HepG2 (cell line): ENCODE measurements around the gene GRPEL2. TPM values are rescaled to one million over a fixed set of nuclear protein-coding genes. Genes with fewer than 3 reads are reported as not detected.

Experiments
- BHLHE40 ChIP-seq: IDR thresholded peaks from 2 replicates; pipeline ENCODE4 v1.6.1; 2011; ENCODE audit warnings: low read length, improper control_type of control experiment
- CCAR2 ChIP-seq: fragments of 200-400 bp; formaldehyde crosslinking; optimal IDR thresholded peaks from 2 replicates; pipeline ENCODE3; 2018; ENCODE audit warnings: low read depth, mild to moderate bottlenecking, low read length, moderate library complexity
- CREB1 ChIP-seq, 2 experiments: fragments of 450-650 bp in 1 of 2; IDR thresholded peaks; 2 replicates each; pipeline ENCODE4 v1.6.1; 2016 to 2017; ENCODE audit warnings: control low read depth in 1 of 2, mild to moderate bottlenecking in 1 of 2, missing compliant biosample characterization in 1 of 2, missing genetic modification characterization in 1 of 2
- FOXA3 ChIP-seq: IDR thresholded peaks from 2 replicates; pipeline ENCODE4 v1.6.1; 2016; ENCODE audit warnings: missing genetic modification reagents, missing compliant biosample characterization
- FOXK2 ChIP-seq: fragments of 450-650 bp; IDR thresholded peaks from 2 replicates; pipeline ENCODE4 v1.6.1; 2016
- KLF15 ChIP-seq: sonication (generic); formaldehyde crosslinking; IDR thresholded peaks from 2 replicates; pipeline ENCODE4 v1.8.1; 2023; ENCODE audit warnings: borderline replicate concordance, mild to moderate bottlenecking, inconsistent platforms, missing genetic modification reagents, mixed read lengths
- MATR3 ChIP-seq: sonication (generic); formaldehyde crosslinking; IDR thresholded peaks from 2 replicates; pipeline ENCODE4 v1.4.0; 2020; ENCODE audit warnings: missing genetic modification reagents
- MXD4 ChIP-seq: IDR thresholded peaks from 2 replicates; pipeline ENCODE4 v1.6.1; 2016; ENCODE audit warnings: mild to moderate bottlenecking, missing biosample characterization, missing genetic modification reagents
- NFE2L1 ChIP-seq: sonication (generic); formaldehyde crosslinking; IDR thresholded peaks from 2 replicates; pipeline ENCODE4 v1.4.0; 2020; ENCODE audit warnings: missing genetic modification reagents, mild to moderate bottlenecking, borderline replicate concordance
- NFE2L2 ChIP-seq: fragments of 150-350 bp; IDR thresholded peaks from 2 replicates; pipeline ENCODE4 v1.6.1; 2014; ENCODE audit warnings: low read length
- NR2F6 ChIP-seq, 2 experiments: IDR thresholded peaks; 2 replicates each; pipeline ENCODE4 v1.6.1; 2016; ENCODE audit warnings: antibody characterized with exemption in 1 of 2, mild to moderate bottlenecking in 1 of 2
- POGZ ChIP-seq: sonication (generic); formaldehyde crosslinking; IDR thresholded peaks from 2 replicates; pipeline ENCODE4 v1.4.0; 2020; ENCODE audit warnings: mild to moderate bottlenecking, missing genetic modification reagents
- PTBP1 ChIP-seq: fragments of 200-400 bp; formaldehyde crosslinking; IDR thresholded peaks from 2 replicates; pipeline ENCODE4 v1.6.1; 2018; ENCODE audit warnings: low read length, low read depth; ENCODE audit not compliant: poor library complexity, severe bottlenecking
- RBAK ChIP-seq: sonication (generic); formaldehyde crosslinking; IDR thresholded peaks from 2 replicates; pipeline ENCODE4 v1.5.1; 2020; ENCODE audit warnings: mild to moderate bottlenecking, missing genetic modification reagents
- ZFP1 ChIP-seq: IDR thresholded peaks from 2 replicates; pipeline ENCODE4 v1.6.1; 2016
- ZNF354B ChIP-seq: sonication (generic); formaldehyde crosslinking; IDR thresholded peaks from 2 replicates; pipeline ENCODE4 v1.8.0; 2022; ENCODE audit warnings: mild to moderate bottlenecking, missing genetic modification reagents
- ZNF441 ChIP-seq: sonication (generic); formaldehyde crosslinking; IDR thresholded peaks from 2 replicates; pipeline ENCODE4 v1.7.0; 2021; ENCODE audit warnings: missing genetic modification reagents, borderline replicate concordance
- ZNF792 ChIP-seq: IDR thresholded peaks from 2 replicates; pipeline ENCODE4 v1.6.1; 2016
- ZNF883 ChIP-seq: sonication (generic); formaldehyde crosslinking; IDR thresholded peaks from 2 replicates; pipeline ENCODE4 v1.5.1; 2020; ENCODE audit warnings: mild to moderate bottlenecking, missing genetic modification reagents; ENCODE audit errors: not compliant biosample characterization
- polyA plus RNA-seq, 8 experiments: library from polyadenylated mRNA; depleted of rRNA in 3 of 8; stranded (reverse) in 7 of 8; unstranded in 1 of 8; fragments of >200 nt; fragmentation: Illumina TruSeq in 4 of 8; extraction: Trizol in 4 of 8; gene quantifications; 2 replicates each; pipeline versions ENCODE4 v1.2.1 to v1.2.3, GENCODE V29; 2011 to 2016; ENCODE audit warnings: low read depth in 4 of 8, missing spikeins in 1 of 8, mixed read lengths in 1 of 8; ENCODE audit not compliant: insufficient read depth in 1 of 8
- total RNA-seq, 5 experiments: library from RNA; depleted of rRNA; stranded (reverse); fragments of >200 nt; fragmentation: Illumina TruSeq; extraction: Trizol; gene quantifications; 2 replicates each; pipeline ENCODE4 v1.2.3, GENCODE V29; 2016; ENCODE audit warnings: low read depth in 1 of 5
- TF ChIP-seq, protein P1 (sequence below): IDR thresholded peaks from 2 replicates; pipeline ENCODE4 v1.6.1; 2012; ENCODE audit warnings: low read length, improper control_type of control experiment
- TF ChIP-seq, protein P2 (sequence below): sonication (generic); formaldehyde crosslinking; IDR thresholded peaks from 2 replicates; pipeline ENCODE4 v1.5.0; 2020; ENCODE audit warnings: missing genetic modification reagents
- TF ChIP-seq, protein P3 (sequence below): IDR thresholded peaks from 2 replicates; pipeline ENCODE4 v1.4.0; 2020; ENCODE audit warnings: mild to moderate bottlenecking, missing genetic modification reagents
- TF ChIP-seq, protein P4 (sequence below): sonication (generic); formaldehyde crosslinking; IDR thresholded peaks from 2 replicates; pipeline ENCODE4 v1.4.0; 2020; ENCODE audit warnings: mild to moderate bottlenecking, low read depth, missing genetic modification reagents

GRPEL2 gene
- total and polyA plus RNA-seq, 2 of the 13 experiments (the other 11 are each of a cell fraction or from before 2014, with no cell fraction given) = 13.1 to 16.6 TPM

DNA sequence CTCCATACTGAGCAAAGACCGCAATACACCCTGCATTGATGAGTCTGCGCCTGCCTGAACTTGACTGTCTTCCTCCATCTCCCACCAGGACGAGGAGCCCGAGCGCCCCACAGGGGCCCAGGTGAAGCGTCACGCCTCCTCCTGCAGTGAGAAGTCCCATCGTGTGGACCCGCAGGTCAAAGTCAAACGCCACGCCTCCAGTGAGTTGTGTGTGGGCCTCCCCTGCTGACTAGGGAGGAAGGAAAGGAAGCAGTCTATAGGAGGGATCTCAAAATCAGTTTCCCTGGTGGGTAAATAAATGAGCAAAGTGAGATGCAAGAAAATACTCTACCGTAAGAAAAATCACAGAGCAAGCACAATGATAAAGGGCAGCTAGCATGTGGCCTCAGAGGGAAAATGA is 22.8 kb upstream of the GRPEL2 start (continued):
- TF ChIP-seq, protein P1, sequence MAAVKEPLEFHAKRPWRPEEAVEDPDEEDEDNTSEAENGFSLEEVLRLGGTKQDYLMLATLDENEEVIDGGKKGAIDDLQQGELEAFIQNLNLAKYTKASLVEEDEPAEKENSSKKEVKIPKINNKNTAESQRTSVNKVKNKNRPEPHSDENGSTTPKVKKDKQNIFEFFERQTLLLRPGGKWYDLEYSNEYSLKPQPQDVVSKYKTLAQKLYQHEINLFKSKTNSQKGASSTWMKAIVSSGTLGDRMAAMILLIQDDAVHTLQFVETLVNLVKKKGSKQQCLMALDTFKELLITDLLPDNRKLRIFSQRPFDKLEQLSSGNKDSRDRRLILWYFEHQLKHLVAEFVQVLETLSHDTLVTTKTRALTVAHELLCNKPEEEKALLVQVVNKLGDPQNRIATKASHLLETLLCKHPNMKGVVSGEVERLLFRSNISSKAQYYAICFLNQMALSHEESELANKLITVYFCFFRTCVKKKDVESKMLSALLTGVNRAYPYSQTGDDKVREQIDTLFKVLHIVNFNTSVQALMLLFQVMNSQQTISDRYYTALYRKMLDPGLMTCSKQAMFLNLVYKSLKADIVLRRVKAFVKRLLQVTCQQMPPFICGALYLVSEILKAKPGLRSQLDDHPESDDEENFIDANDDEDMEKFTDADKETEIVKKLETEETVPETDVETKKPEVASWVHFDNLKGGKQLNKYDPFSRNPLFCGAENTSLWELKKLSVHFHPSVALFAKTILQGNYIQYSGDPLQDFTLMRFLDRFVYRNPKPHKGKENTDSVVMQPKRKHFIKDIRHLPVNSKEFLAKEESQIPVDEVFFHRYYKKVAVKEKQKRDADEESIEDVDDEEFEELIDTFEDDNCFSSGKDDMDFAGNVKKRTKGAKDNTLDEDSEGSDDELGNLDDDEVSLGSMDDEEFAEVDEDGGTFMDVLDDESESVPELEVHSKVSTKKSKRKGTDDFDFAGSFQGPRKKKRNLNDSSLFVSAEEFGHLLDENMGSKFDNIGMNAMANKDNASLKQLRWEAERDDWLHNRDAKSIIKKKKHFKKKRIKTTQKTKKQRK = no peak
- TF ChIP-seq CREB1 (IDR thresholded peaks at IDR 0.05) (0 out of 2 replicates have a peak, but pooled peaks have one; percentile 14), CREB1 (CRISPR knock-in tag; IDR thresholded peaks at IDR 0.05) (peak; percentile 71), POGZ (CRISPR knock-in tag) (peak; percentile 49; the same call in 1 of the 2 replicates), MXD4 (CRISPR knock-in tag) (no peak), ZNF354B (no peak), ZNF441 (CRISPR knock-in tag) (no peak), FOXK2 (no peak), NFE2L2 (no peak), RBAK (CRISPR knock-in tag) (no peak), MATR3 (no peak), ZNF792 (no peak), BHLHE40 (no peak), NR2F6 (IDR thresholded peaks at IDR 0.05) (no peak), NR2F6 (CRISPR knock-in tag; IDR thresholded peaks at IDR 0.05) (peak; percentile 55; the same call in 1 of the 2 replicates), ZFP1 (CRISPR knock-in tag) (no peak), KLF15 (no peak), NFE2L1 (CRISPR knock-in tag) (no peak), ZNF883 (CRISPR knock-in tag) (no peak), FOXA3 (peak; percentile 49), CCAR2 (no peak), PTBP1 (no peak)
- TF ChIP-seq, protein P2, sequence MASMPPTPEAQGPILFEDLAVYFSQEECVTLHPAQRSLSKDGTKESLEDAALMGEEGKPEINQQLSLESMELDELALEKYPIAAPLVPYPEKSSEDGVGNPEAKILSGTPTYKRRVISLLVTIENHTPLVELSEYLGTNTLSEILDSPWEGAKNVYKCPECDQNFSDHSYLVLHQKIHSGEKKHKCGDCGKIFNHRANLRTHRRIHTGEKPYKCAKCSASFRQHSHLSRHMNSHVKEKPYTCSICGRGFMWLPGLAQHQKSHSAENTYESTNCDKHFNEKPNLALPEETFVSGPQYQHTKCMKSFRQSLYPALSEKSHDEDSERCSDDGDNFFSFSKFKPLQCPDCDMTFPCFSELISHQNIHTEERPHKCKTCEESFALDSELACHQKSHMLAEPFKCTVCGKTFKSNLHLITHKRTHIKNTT = no peak
- TF ChIP-seq, protein P3, sequence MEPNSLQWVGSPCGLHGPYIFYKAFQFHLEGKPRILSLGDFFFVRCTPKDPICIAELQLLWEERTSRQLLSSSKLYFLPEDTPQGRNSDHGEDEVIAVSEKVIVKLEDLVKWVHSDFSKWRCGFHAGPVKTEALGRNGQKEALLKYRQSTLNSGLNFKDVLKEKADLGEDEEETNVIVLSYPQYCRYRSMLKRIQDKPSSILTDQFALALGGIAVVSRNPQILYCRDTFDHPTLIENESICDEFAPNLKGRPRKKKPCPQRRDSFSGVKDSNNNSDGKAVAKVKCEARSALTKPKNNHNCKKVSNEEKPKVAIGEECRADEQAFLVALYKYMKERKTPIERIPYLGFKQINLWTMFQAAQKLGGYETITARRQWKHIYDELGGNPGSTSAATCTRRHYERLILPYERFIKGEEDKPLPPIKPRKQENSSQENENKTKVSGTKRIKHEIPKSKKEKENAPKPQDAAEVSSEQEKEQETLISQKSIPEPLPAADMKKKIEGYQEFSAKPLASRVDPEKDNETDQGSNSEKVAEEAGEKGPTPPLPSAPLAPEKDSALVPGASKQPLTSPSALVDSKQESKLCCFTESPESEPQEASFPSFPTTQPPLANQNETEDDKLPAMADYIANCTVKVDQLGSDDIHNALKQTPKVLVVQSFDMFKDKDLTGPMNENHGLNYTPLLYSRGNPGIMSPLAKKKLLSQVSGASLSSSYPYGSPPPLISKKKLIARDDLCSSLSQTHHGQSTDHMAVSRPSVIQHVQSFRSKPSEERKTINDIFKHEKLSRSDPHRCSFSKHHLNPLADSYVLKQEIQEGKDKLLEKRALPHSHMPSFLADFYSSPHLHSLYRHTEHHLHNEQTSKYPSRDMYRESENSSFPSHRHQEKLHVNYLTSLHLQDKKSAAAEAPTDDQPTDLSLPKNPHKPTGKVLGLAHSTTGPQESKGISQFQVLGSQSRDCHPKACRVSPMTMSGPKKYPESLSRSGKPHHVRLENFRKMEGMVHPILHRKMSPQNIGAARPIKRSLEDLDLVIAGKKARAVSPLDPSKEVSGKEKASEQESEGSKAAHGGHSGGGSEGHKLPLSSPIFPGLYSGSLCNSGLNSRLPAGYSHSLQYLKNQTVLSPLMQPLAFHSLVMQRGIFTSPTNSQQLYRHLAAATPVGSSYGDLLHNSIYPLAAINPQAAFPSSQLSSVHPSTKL (CRISPR knock-in tag) = peak; percentile 74
- TF ChIP-seq, protein P4, sequence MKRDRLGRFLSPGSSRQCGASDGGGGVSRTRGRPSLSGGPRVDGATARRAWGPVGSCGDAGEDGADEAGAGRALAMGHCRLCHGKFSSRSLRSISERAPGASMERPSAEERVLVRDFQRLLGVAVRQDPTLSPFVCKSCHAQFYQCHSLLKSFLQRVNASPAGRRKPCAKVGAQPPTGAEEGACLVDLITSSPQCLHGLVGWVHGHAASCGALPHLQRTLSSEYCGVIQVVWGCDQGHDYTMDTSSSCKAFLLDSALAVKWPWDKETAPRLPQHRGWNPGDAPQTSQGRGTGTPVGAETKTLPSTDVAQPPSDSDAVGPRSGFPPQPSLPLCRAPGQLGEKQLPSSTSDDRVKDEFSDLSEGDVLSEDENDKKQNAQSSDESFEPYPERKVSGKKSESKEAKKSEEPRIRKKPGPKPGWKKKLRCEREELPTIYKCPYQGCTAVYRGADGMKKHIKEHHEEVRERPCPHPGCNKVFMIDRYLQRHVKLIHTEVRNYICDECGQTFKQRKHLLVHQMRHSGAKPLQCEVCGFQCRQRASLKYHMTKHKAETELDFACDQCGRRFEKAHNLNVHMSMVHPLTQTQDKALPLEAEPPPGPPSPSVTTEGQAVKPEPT (CRISPR knock-in tag) = no peak
